Measurements from ENCODE around the gene ACOT7. TPM values are rescaled to one million over a fixed set of nuclear protein-coding genes. Genes with fewer than 3 reads are reported as not detected.

Gene ACOT7
- total RNA-seq, 1 experiment from 2014 or later = 165 TPM

- H3K27me3 ChIP-seq (ENCODE audit: low read length) = no peaks in the 10 kb centered on the region
- H4K20me1 ChIP-seq (ENCODE audit: low read length) = no peaks in the 10 kb centered on the region
- ChIA-PET POLR2A (ENCODE audit: unreplicated experiment) (no interaction called here), CTCF (no interaction called here)
- TF ChIP-seq EZH2phosphoT487 (IDR thresholded peaks at IDR 0.05; ENCODE audit: borderline replicate concordance, low read length) (no peak), CTCF (conservative IDR thresholded peaks at IDR 0.05; ENCODE audit: low read depth, low read length) (no peak), EZH2 (IDR thresholded peaks at IDR 0.05; ENCODE audit: low read length, unreplicated experiment) (no peak)
- H3K79me2 ChIP-seq (ENCODE audit: low read length) = no peaks in the 10 kb centered on the region
- no peak overlapping the region for H3K27ac ChIP-seq (ENCODE audit: low read length)
- peaks cover 4% of the 10 kb centered on the region; the same call in 1 of the 2 replicates for H3K36me3 ChIP-seq (ENCODE audit: low read depth, low read length)
- peaks cover 12% of the 10 kb centered on the region for H3K4me1 ChIP-seq (ENCODE audit: insufficient read depth, low read length)
- no peak for ATAC-seq
- H3K9me3 ChIP-seq (ENCODE audit: low read length) = no peaks in the 10 kb centered on the region
- DNase-seq = no peak
- no peak overlapping the region for H3K9ac ChIP-seq (ENCODE audit: low read length)
- H3K9me2 ChIP-seq (replicated peaks; ENCODE audit: low read length) = no peaks in the 10 kb centered on the region
- no peaks in the 10 kb centered on the region for H3F3A ChIP-seq (ENCODE audit: low read length, unreplicated experiment)
- H2AFZ ChIP-seq (ENCODE audit: low read length) = no peak overlapping the region
- no peak overlapping the region for H3K4me2 ChIP-seq (ENCODE audit: low read length)
- intact Hi-C loops (cut with micrococcal nuclease) = no loop called here
- no peak overlapping the region for H3K4me3 ChIP-seq (ENCODE audit: low read length)
- no TSS peak for BruUV-seq (replicated peaks)
Measured at GRCh38 chr1:6275826-6276782, 117.5 kb downstream of the ACOT7 start.

GRCh38 chr1:6274622-6275139, 118.9 kb downstream of the ACOT7 start:
- CTCF ChIA-PET = no interaction called here
- no peak overlapping the region for H2AFZ ChIP-seq (ENCODE audit: low read length)
- DNase-seq (no peak), ATAC-seq (no peak)
- no peaks in the 10 kb centered on the region for H3K9me3 ChIP-seq (ENCODE audit: low read length)
- no peaks in the 10 kb centered on the region for H3K79me2 ChIP-seq (ENCODE audit: low read length)
- no peak overlapping the region for H3K4me3 ChIP-seq (ENCODE audit: low read length)
- intact Hi-C loops (cut with micrococcal nuclease) = no loop called here
- no peaks in the 10 kb centered on the region for H4K20me1 ChIP-seq (ENCODE audit: low read length)
- no peaks in the 10 kb centered on the region for H3K27me3 ChIP-seq (ENCODE audit: low read length)
- no peaks in the 10 kb centered on the region; the same call in 1 of the 2 replicates for H3K36me3 ChIP-seq (ENCODE audit: low read depth, low read length)
- no peak overlapping the region for H3K27ac ChIP-seq (ENCODE audit: low read length)
- POLR2A ChIA-PET (ENCODE audit: unreplicated experiment) = no interaction called here
- no TSS peak for BruUV-seq (replicated peaks)
- H3K4me1 ChIP-seq (ENCODE audit: insufficient read depth, low read length) = peaks cover 24% of the 10 kb centered on the region
- no peaks in the 10 kb centered on the region for H3F3A ChIP-seq (ENCODE audit: low read length, unreplicated experiment)
- TF ChIP-seq EZH2phosphoT487 (IDR thresholded peaks at IDR 0.05; ENCODE audit: borderline replicate concordance, low read length) = no peak
- TF ChIP-seq CTCF (conservative IDR thresholded peaks at IDR 0.05; ENCODE audit: low read depth, low read length) = no peak
- no peak for TF ChIP-seq EZH2 (IDR thresholded peaks at IDR 0.05; ENCODE audit: low read length, unreplicated experiment)
- no peaks in the 10 kb centered on the region for H3K9me2 ChIP-seq (replicated peaks; ENCODE audit: low read length)
- H3K4me2 ChIP-seq (ENCODE audit: low read length) = no peak overlapping the region
- no peak overlapping the region for H3K9ac ChIP-seq (ENCODE audit: low read length)

- Histone ChIP-seq H3K4me1 (ENCODE audit: insufficient read depth, low read length) (peaks cover 26% of the 10 kb centered on the region), H4K20me1 (ENCODE audit: low read length) (no peaks in the 10 kb centered on the region), H3K4me3 (ENCODE audit: low read length) (no peak overlapping the region), H3K36me3 (ENCODE audit: low read depth, low read length) (no peaks in the 10 kb centered on the region; the same call in 1 of the 2 replicates), H3F3A (ENCODE audit: low read length, unreplicated experiment) (no peaks in the 10 kb centered on the region), H3K27me3 (ENCODE audit: low read length) (no peaks in the 10 kb centered on the region), H3K9ac (ENCODE audit: low read length) (no peak overlapping the region), H2AFZ (ENCODE audit: low read length) (no peak overlapping the region), H3K4me2 (ENCODE audit: low read length) (no peak overlapping the region), H3K9me3 (ENCODE audit: low read length) (no peaks in the 10 kb centered on the region), H3K9me2 (replicated peaks; ENCODE audit: low read length) (no peaks in the 10 kb centered on the region), H3K27ac (ENCODE audit: low read length) (no peak overlapping the region), H3K79me2 (ENCODE audit: low read length) (no peaks in the 10 kb centered on the region)
- TF ChIP-seq EZH2 (IDR thresholded peaks at IDR 0.05; ENCODE audit: low read length, unreplicated experiment) = no peak
- no peak for TF ChIP-seq EZH2phosphoT487 (IDR thresholded peaks at IDR 0.05; ENCODE audit: borderline replicate concordance, low read length)
- TF ChIP-seq CTCF (conservative IDR thresholded peaks at IDR 0.05; ENCODE audit: low read depth, low read length) = no peak
- POLR2A ChIA-PET (ENCODE audit: unreplicated experiment) = no interaction called here
- BruUV-seq (replicated peaks) = no TSS peak
- CTCF ChIA-PET = no interaction called here
- intact Hi-C loops (cut with micrococcal nuclease) = no loop called here
- DNase-seq (no peak), ATAC-seq (no peak)
Measured at GRCh38 chr1:6274102-6274501, 119.5 kb downstream of the ACOT7 start.

All from PC-3 (cell line).